Caco-2 (cell line): ENCODE measurements around the gene C22orf23. TPM values are rescaled to one million over a fixed set of nuclear protein-coding genes. Genes with fewer than 3 reads are reported as not detected.
A peak's percentile ranks its signal among the peaks of the same experiment; 100 is the strongest.

Experiments
- BruUV-seq: library from RNA; stranded (reverse); fragments of 400-500 nt; replicated peaks from 2 replicates; lab custom pipeline; 2021; lab: Mats Ljungman, UMichigan
- CTCF ChIA-PET: fragments of 300-600 bp; sonication (Branson Sonifier 250); formaldehyde crosslinking; loops from one replicate; lab custom pipeline; 2022; ENCODE audit warnings: antibody characterized with exemption; lab: Charles Lee
- POLR2A ChIA-PET: fragments of 300-600 bp; sonication (Branson Sonifier 250); formaldehyde crosslinking; loops from one replicate; lab custom pipeline; 2022; ENCODE audit warnings: antibody characterized with exemption; lab: Charles Lee
- DNase-seq, 2 experiments: peaks; one replicate each; pipeline versions ENCODE4 v3.0.0 to v3.0.0-alpha.2; 2020 to 2022
- H3K27me3 ChIP-seq: replicated peaks from 2 replicates; pipeline ENCODE4 v1.6.0; 2011; ENCODE audit warnings: low read length; ENCODE audit not compliant: control insufficient read depth, insufficient read depth
- H3K36me3 ChIP-seq: 2 replicates; pipeline ENCODE4 v1.5.1; 2011; ENCODE audit warnings: low read length; ENCODE audit not compliant: control insufficient read depth, insufficient read depth
- H3K4me1 ChIP-seq: fragments of 250-450 bp; sonication (Bioruptor Pico); 2 replicates; pipeline ENCODE4 v1.5.1; 2020; ENCODE audit warnings: mild to moderate bottlenecking
- H3K4me3 ChIP-seq: 2 replicates; pipeline ENCODE4 v1.5.1; 2011; ENCODE audit warnings: low read depth, mild to moderate bottlenecking, control low read depth, low read length
- H3K9me3 ChIP-seq: fragments of 250-450 bp; sonication (Bioruptor Pico); 2 replicates; pipeline ENCODE4 v1.5.1; 2020; ENCODE audit warnings: mild to moderate bottlenecking, moderate library complexity
- H3K27ac Mint-ChIP-seq: one replicate; pipeline ENCODE4 v1.8.0; 2022; ENCODE audit warnings: mixed read lengths; ENCODE audit not compliant: unreplicated experiment
- H3K27me3 Mint-ChIP-seq: one replicate; pipeline ENCODE4 v1.8.0; 2022; ENCODE audit warnings: mixed read lengths; ENCODE audit not compliant: insufficient read depth, unreplicated experiment
- H3K36me3 Mint-ChIP-seq: one replicate; pipeline ENCODE4 v1.8.0; 2022; ENCODE audit warnings: mild to moderate bottlenecking, mixed read lengths; ENCODE audit not compliant: insufficient read depth, unreplicated experiment
- H3K4me1 Mint-ChIP-seq: one replicate; pipeline ENCODE4 v1.8.0; 2022; ENCODE audit warnings: low read depth, mixed read lengths; ENCODE audit not compliant: unreplicated experiment
- H3K4me3 Mint-ChIP-seq: one replicate; pipeline ENCODE4 v1.8.0; 2022; ENCODE audit warnings: mild to moderate bottlenecking, moderate library complexity, mixed read lengths; ENCODE audit not compliant: unreplicated experiment
- H3K9me3 Mint-ChIP-seq: one replicate; pipeline ENCODE4 v1.8.0; 2022; ENCODE audit warnings: mixed read lengths; ENCODE audit not compliant: unreplicated experiment
- CTCF ChIP-seq, 2 experiments: fragments of 200-600 bp in 1 of 2; IDR thresholded peaks; 1 replicate in 1 of 2; 2 replicates in 1 of 2; pipeline versions ENCODE4 v1.5.1 to v1.8.0; 2011 to 2022; ENCODE audit warnings: antibody characterized with exemption in 1 of 2, control low read depth in 1 of 2, inconsistent platforms in 1 of 2, low read depth in 1 of 2, low read length in 1 of 2, mild to moderate bottlenecking in 1 of 2, moderate library complexity in 1 of 2; ENCODE audit not compliant: insufficient read depth in 1 of 2, severe bottlenecking in 1 of 2, unreplicated experiment in 1 of 2
- intact Hi-C: fragments of 100-400 bp; cut with micrococcal nuclease; formaldehyde crosslinking; loops from one replicate; pipeline ENCODE4 v1.10.0; 2022; ENCODE audit not compliant: unreplicated experiment
- total RNA-seq: library from RNA; stranded (reverse); gene quantifications from 2 replicates; pipeline ENCODE4 v1.2.3, GENCODE V29; 2022

The C22orf23 gene
- total RNA-seq, 1 experiment from 2014 or later = not detected

- H3K4me1 Mint-ChIP-seq = peaks cover 27% of the 10 kb centered on the region
- no peaks in the 10 kb centered on the region for H3K9me3 ChIP-seq
- H3K27ac Mint-ChIP-seq = peak overlapping the region; percentile 47
- H3K36me3 ChIP-seq = no peaks in the 10 kb centered on the region
- BruUV-seq = no TSS peak
- H3K27me3 ChIP-seq = no peaks in the 10 kb centered on the region
- TF ChIP-seq CTCF (IDR thresholded peaks at IDR 0.05; ENCODE audit: insufficient read depth in 1 of 2, low read depth in 1 of 2, low read length in 1 of 2, severe bottlenecking in 1 of 2, unreplicated experiment in 1 of 2) = no peak
- H3K27me3 Mint-ChIP-seq = no peaks in the 10 kb centered on the region
- intact Hi-C loops = no loop called here
- peaks cover 50% of the 10 kb centered on the region for H3K4me1 ChIP-seq
- no peaks in the 10 kb centered on the region for H3K9me3 Mint-ChIP-seq
- peaks cover 15% of the 10 kb centered on the region for H3K36me3 Mint-ChIP-seq
- POLR2A ChIA-PET = no interaction called here
- no peak overlapping the region for H3K4me3 ChIP-seq
- CTCF ChIA-PET = interaction anchor here (0.6 to 3.4 kb wide), 2 partner anchors 11 to 835 kb away, joined by 3 to 17 read pairs; no protein-coding TSS in a partner anchor
- no peak overlapping the region for H3K4me3 Mint-ChIP-seq
- peak; percentile 32 to 67 for DNase-seq
Observed at GRCh38 chr22:37898441-37899181, 54.8 kb downstream of the C22orf23 start.

- peak overlapping the region; percentile 47 for H3K27ac Mint-ChIP-seq
- no peak for DNase-seq
- peaks cover 23% of the 10 kb centered on the region for H3K36me3 Mint-ChIP-seq
- Histone ChIP-seq H3K9me3 (no peaks in the 10 kb centered on the region), H3K4me3 (no peak overlapping the region), H3K36me3 (no peaks in the 10 kb centered on the region), H3K4me1 (peaks cover 58% of the 10 kb centered on the region), H3K27me3 (no peaks in the 10 kb centered on the region)
- intact Hi-C loops = no loop called here
- no peaks in the 10 kb centered on the region for H3K27me3 Mint-ChIP-seq
- H3K4me1 Mint-ChIP-seq = peaks cover 35% of the 10 kb centered on the region
- no peaks in the 10 kb centered on the region for H3K9me3 Mint-ChIP-seq
- POLR2A ChIA-PET = interaction anchor here (0.6 to 3.2 kb wide), 2 partner anchors 8 to 283 kb away, joined by 4 to 17 read pairs; partner anchors contain the start of gene MICALL1
- no peak for TF ChIP-seq CTCF (IDR thresholded peaks at IDR 0.05; ENCODE audit: insufficient read depth in 1 of 2, low read depth in 1 of 2, low read length in 1 of 2, severe bottlenecking in 1 of 2, unreplicated experiment in 1 of 2)
- CTCF ChIA-PET = interaction anchor here (0.6 to 3.4 kb wide), 4 partner anchors 8 to 836 kb away, joined by 3 to 17 read pairs (median 6); partner anchors contain the start of gene MICALL1
- no peak overlapping the region for H3K4me3 Mint-ChIP-seq
- no TSS peak for BruUV-seq
Observed at GRCh38 chr22:37897807-37898206, 55.6 kb downstream of the C22orf23 start.

- H3K4me1 Mint-ChIP-seq = peaks cover 38% of the 10 kb centered on the region
- H3K4me3 ChIP-seq = no peak overlapping the region
Observed at GRCh38 chr22:37896939-37897338, 56.5 kb downstream of the C22orf23 start.

More at GRCh38 chr22:37896939-37897338, 56.5 kb downstream of the C22orf23 start:
- H3K4me1 ChIP-seq = peaks cover 67% of the 10 kb centered on the region
- Mint-ChIP-seq H3K27ac (peak overlapping the region; percentile 99), H3K9me3 (no peaks in the 10 kb centered on the region), H3K27me3 (no peaks in the 10 kb centered on the region), H3K36me3 (peaks cover 28% of the 10 kb centered on the region), H3K4me3 (no peak overlapping the region)
- no TSS peak for BruUV-seq
- H3K9me3 ChIP-seq = no peaks in the 10 kb centered on the region
- CTCF ChIA-PET = interaction anchor here (0.6 to 3.4 kb wide), 4 partner anchors 9 to 79 kb away, joined by 3 to 17 read pairs (median 6); partner anchors contain the start of gene MICALL1
- intact Hi-C loops = no loop called here
- POLR2A ChIA-PET = interaction anchor here (3.2 kb wide), 1 partner anchor 9 kb away, joined by 17 read pairs; the partner anchor contains the start of gene MICALL1
- no peak for DNase-seq
- H3K36me3 ChIP-seq = no peaks in the 10 kb centered on the region
- H3K27me3 ChIP-seq = no peaks in the 10 kb centered on the region
- no peak for TF ChIP-seq CTCF (IDR thresholded peaks at IDR 0.05; ENCODE audit: insufficient read depth in 1 of 2, low read depth in 1 of 2, low read length in 1 of 2, severe bottlenecking in 1 of 2, unreplicated experiment in 1 of 2)
